CD4-positive, alpha-beta T cell treated with Interleukin-12 subunit alpha and Interleukin-12 subunit beta, for 1 hour (primary cell): ENCODE results near the gene ISG15.

Experiments used
- DNase-seq: peaks from one replicate; pipeline ENCODE4 v3.0.0-alpha.2; 2020

The ISG15 gene

GRCh38 chr1:1062348-1063163, 49.3 kb downstream of the ISG15 start:
- DNase-seq: no peak

GRCh38 chr1:1063261-1063944, 50.1 kb downstream of the ISG15 start:
- DNase-seq: no peak
